HFFc6 (cell line): ENCODE results near the gene HNRNPUL1. TPM values are rescaled to one million over a fixed set of nuclear protein-coding genes. Genes with fewer than 3 reads are reported as not detected.

ENCODE experiments used
- DNase-seq: peaks from one replicate; pipeline ENCODE4 v3.0.0-alpha.2; 2018
- H3K27ac Mint-ChIP-seq: 2 replicates; pipeline ENCODE4 v1.8.0; 2020; ENCODE audit warnings: mild to moderate bottlenecking, mixed read lengths
- H3K27me3 Mint-ChIP-seq: 2 replicates; pipeline ENCODE4 v1.8.0; 2021; ENCODE audit warnings: mild to moderate bottlenecking, moderate library complexity, mixed read lengths; ENCODE audit not compliant: insufficient read depth
- H3K36me3 Mint-ChIP-seq: 2 replicates; pipeline ENCODE4 v1.8.0; 2021; ENCODE audit warnings: low read depth, mixed read lengths
- H3K4me1 Mint-ChIP-seq: 2 replicates; pipeline ENCODE4 v1.8.0; 2020; ENCODE audit warnings: low read depth, mixed read lengths
- H3K4me3 Mint-ChIP-seq: 2 replicates; pipeline ENCODE4 v1.8.0; 2020; ENCODE audit warnings: mild to moderate bottlenecking, moderate library complexity, mixed read lengths
- H3K9me3 Mint-ChIP-seq: 2 replicates; pipeline ENCODE4 v1.8.0; 2020; ENCODE audit warnings: mild to moderate bottlenecking, mixed read lengths
- CTCF ChIP-seq: fragments of 200-600 bp; sonication (generic); IDR thresholded peaks from 2 replicates; pipeline ENCODE4 v1.5.0; 2021; ENCODE audit warnings: antibody characterized with exemption, mild to moderate bottlenecking
- total RNA-seq, 6 experiments: library from RNA; stranded (reverse); fragmentation: NEBNext Ultra II Directional; extraction: Animal tissue kit (Norgen Biotek cat#: 25700); gene quantifications; 2 replicates in 1 of 6; 3 replicates in 5 of 6; pipeline ENCODE4 v1.2.3, GENCODE V29; 2021

Gene HNRNPUL1
- total RNA-seq, 6 experiments from 2014 or later = 176 to 245 (median 234) TPM

- H3K27ac Mint-ChIP-seq = peak overlapping the region; percentile 96
- peaks cover 57% of the 10 kb centered on the region for H3K36me3 Mint-ChIP-seq
- H3K4me3 Mint-ChIP-seq = peak overlapping the region; percentile 99
- peaks cover 9% of the 10 kb centered on the region for H3K27me3 Mint-ChIP-seq
- H3K9me3 Mint-ChIP-seq = peaks cover 7% of the 10 kb centered on the region; the same call in 1 of the 2 replicates
- DNase-seq = no peak
- peaks cover 74% of the 10 kb centered on the region for H3K4me1 Mint-ChIP-seq
- no peak for TF ChIP-seq CTCF
These were observed 43.4 kb upstream of the HNRNPUL1 start for GRCh38 chr19:41220811-41221210.

- Mint-ChIP-seq H3K9me3 (peaks cover 7% of the 10 kb centered on the region; the same call in 1 of the 2 replicates), H3K27me3 (peaks cover 11% of the 10 kb centered on the region), H3K27ac (peak overlapping the region; percentile 96), H3K4me1 (peaks cover 76% of the 10 kb centered on the region), H3K36me3 (peaks cover 61% of the 10 kb centered on the region), H3K4me3 (peak overlapping the region; percentile 99)
- DNase-seq = no peak
- no peak for TF ChIP-seq CTCF
These were observed 42.5 kb upstream of the HNRNPUL1 start for GRCh38 chr19:41221514-41222205.

GRCh38 chr19:41222240-41222639 is 41.9 kb upstream of the HNRNPUL1 start:
- peak overlapping the region; percentile 86 for H3K27ac Mint-ChIP-seq
- no peak for DNase-seq
- peaks cover 76% of the 10 kb centered on the region for H3K4me1 Mint-ChIP-seq
- peaks cover 66% of the 10 kb centered on the region for H3K36me3 Mint-ChIP-seq
- peaks cover 11% of the 10 kb centered on the region for H3K27me3 Mint-ChIP-seq
- TF ChIP-seq CTCF = no peak
- H3K4me3 Mint-ChIP-seq = peak overlapping the region; percentile 86
- H3K9me3 Mint-ChIP-seq = peaks cover 7% of the 10 kb centered on the region; the same call in 1 of the 2 replicates

GRCh38 chr19:41223431-41224234 is 40.5 kb upstream of the HNRNPUL1 start:
- H3K4me1 Mint-ChIP-seq = peaks cover 75% of the 10 kb centered on the region
- peak; percentile 85 for DNase-seq
- H3K27ac Mint-ChIP-seq = peak overlapping the region; percentile 86
- peaks cover 77% of the 10 kb centered on the region for H3K36me3 Mint-ChIP-seq
- peaks cover 13% of the 10 kb centered on the region for H3K27me3 Mint-ChIP-seq
- H3K4me3 Mint-ChIP-seq = peak overlapping the region; percentile 86
- peaks cover 7% of the 10 kb centered on the region; the same call in 1 of the 2 replicates for H3K9me3 Mint-ChIP-seq
- TF ChIP-seq CTCF = no peak

- peaks cover 74% of the 10 kb centered on the region for H3K4me1 Mint-ChIP-seq
- no peak for DNase-seq
- peaks cover 13% of the 10 kb centered on the region for H3K27me3 Mint-ChIP-seq
- TF ChIP-seq CTCF = no peak
- H3K36me3 Mint-ChIP-seq = peaks cover 77% of the 10 kb centered on the region
- H3K27ac Mint-ChIP-seq = peak overlapping the region; percentile 86
- peaks cover 7% of the 10 kb centered on the region; the same call in 1 of the 2 replicates for H3K9me3 Mint-ChIP-seq
- H3K4me3 Mint-ChIP-seq = peak overlapping the region; percentile 86
These were observed 39.5 kb upstream of the HNRNPUL1 start for GRCh38 chr19:41224632-41225031.
